NCI-H2081 (cell line): ENCODE results near the gene GBP1.
"Not testable (repeated sequence)": the region's sequence is repeated elsewhere in the genome, so short reads cannot be mapped to it uniquely, and the experiment has no call there.

Source experiments
- DNase-seq, 2 experiments: peaks; one replicate each; lab custom pipeline; 2025; lab: John Stamatoyannopoulos, UW

Gene GBP1

DNA sequence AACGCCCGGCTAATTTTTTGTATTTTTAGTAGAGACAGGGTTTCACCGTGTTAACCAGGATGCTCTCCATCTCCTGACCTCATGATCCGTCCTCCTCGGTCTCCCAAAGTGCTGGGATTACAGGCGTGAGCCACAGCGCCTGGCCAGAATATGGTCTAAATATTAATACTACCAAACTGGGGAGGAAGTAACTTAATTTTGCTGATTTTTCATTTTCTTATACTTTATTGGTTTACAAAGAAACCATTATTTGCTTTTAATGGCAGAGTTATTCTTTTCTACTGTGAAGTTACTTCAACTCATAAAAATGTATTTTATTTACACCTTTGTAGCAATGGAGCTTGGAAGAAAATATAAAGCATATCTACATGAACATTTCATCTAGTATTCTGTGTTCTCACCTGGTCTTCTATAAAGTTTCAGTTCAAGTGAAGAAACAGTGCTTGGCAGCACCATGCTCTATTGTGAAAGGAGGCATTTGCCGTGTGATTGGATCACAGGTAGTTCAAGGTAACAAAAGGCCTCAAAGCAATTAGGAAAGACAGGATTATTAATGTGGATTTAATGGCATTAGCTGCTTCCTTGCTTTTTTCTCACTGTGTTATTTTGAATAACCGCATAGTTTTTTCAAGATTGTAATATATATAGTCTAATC, 13.6 kb downstream of the GBP1 start:
- no peak for DNase-seq

- no peak for DNase-seq
Measured at GRCh38 chr1:89050649-89051033, 14.4 kb downstream of the GBP1 start.

- not testable (repeated sequence) for DNase-seq
Measured at GRCh38 chr1:89049901-89050648, 14.9 kb downstream of the GBP1 start.

- DNase-seq: not testable (repeated sequence)
Measured at GRCh38 chr1:89049187-89049586, 15.8 kb downstream of the GBP1 start.

DNA sequence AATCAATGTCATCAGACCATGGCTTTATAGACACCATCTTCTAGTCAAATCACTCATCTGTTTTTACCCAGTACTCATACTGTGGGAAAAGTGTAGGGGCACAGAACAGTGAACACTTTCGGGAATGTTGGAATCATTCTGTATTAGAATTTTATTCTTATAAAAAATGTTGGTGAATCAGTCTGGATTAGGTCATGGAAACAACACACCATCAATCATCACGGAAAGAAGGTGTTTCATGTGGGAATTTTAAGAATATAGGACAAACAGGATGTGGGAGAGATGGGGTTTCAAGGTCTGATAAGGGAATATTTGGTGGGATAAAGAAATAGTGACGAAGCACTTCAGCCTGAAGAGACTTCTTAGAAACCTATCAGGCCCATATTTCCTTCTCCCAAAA, 17.3 kb downstream of the GBP1 start:
- no peak for DNase-seq

DNA sequence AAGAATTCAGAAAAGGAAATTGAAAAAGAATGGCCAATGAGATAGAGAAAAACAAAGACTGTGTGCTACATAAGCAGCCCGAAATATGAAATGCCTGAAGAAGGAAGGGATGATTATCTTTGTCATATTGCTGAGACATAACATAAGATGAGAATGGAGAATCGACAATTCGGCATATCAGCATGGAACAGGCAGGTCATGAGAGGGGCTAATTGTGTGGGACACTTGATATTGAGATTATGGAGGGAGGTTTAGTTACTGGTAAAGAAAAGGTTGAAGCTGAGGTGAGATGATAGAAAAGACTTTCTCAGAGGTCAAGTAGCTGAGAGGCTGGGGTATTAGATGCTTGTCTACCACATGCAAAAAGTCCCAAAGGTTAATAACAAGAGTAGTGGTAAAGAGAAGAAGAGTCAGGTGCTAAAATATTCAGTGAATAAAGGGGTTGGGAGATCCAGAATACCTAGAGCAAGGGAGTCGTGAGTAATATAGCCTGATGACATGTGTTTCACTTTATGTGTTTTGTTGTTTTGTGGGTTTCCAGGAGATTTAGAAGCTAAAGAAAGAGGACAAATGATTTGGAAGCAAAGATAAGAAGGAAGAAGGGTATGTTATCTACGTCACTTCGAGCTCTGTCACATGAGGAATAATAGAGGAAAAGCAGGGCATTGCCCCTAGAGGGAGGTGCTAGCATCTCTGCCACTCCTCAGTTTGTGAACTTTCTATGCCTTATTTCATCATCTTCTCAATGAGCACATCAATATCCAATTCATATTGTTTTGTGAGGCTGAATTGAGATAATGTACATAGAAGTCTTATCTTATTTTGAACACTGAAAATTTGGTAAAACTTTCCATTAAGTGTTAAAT, 18.5 kb downstream of the GBP1 start:
- not testable (repeated sequence) for DNase-seq

DNA sequence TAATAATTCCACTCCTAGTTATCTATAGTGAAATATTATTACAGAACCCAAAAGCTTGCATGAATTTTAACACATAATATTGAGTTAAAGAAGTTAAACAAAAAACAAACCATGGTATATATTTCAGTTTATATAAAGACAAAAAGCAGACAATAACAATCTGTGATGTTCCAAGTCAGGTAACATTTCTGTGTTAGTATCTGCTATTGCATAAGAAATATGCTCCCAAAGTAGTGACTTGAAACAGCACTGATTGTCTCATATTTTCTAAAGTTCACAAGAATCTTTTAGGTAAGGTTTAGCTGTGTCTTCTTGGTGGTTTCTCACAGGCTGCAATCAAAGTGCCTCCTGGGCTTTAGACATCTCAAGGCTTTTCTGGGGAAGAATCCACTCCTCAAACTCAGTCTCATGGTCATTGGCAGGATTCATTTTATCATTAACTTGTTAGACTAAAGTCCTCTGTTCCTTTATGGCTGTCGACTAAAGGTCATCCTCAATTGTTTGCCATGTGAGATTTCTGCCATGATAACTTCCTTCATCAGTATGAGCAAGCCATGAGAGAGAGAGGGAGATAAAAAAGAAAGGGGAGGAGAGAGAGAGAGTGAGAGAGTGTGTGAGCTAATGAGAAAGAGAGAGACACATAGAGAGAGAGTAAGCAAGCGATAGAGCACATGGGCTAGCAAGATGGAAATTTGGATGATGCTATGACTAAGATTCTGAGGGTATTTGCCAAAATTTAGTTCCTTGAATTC, 19.9 kb downstream of the GBP1 start:
- no peak for DNase-seq

DNA sequence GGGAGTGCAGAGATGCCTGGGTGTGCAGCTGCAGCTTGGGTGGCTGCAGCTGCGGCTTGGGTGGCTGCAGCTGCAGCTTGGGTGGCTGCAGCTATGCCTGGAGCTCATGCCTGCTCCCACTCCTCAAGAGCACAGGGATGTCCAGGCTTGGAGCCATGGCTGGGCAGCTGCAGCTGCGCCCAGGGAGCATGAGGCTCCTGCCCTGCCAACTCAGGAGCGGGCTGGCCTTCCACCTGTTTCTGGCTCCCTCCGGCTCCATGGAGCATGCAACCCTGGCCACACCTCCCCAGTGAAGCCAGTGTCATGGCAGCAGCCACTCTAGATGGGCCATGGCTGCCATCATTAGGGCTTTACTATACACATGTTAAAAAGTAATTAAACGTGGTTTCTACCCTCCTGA, 21.1 kb downstream of the GBP1 start:
- no peak for DNase-seq

GRCh38 chr1:89042491-89042890, 22.5 kb downstream of the GBP1 start:
- no peak for DNase-seq

- no peak for DNase-seq
Measured at GRCh38 chr1:89041721-89042120, 23.3 kb downstream of the GBP1 start.

GRCh38 chr1:89041119-89041641, 23.8 kb downstream of the GBP1 start:
- no peak for DNase-seq

- DNase-seq: no peak
Measured at GRCh38 chr1:89040315-89040626, 24.7 kb downstream of the GBP1 start.

GRCh38 chr1:89037186-89037585, 27.8 kb downstream of the GBP1 start:
- DNase-seq: no peak

DNA sequence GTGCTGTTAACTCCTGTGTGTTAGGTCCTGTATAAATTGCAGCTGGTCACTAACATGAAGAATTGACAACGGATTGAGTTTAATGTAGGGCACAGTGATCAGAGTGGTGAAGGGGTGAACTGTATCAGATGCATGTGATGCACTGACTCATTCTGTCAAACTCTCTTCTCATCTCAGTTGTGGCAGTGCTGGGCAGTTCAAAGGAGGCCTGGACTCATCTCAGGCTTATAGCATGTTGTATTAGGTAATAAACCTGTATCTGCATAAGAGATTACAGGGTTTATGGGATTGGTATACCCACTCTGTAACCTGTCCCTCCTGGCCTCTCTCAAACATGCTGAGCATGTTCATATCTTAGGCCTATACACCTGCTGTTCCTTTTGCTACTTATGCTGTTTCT, 29.9 kb downstream of the GBP1 start:
- no peak for DNase-seq

GRCh38 chr1:89034004-89034403, 31.0 kb downstream of the GBP1 start:
- not testable (repeated sequence) for DNase-seq

GRCh38 chr1:89029051-89029450, 36.0 kb downstream of the GBP1 start:
- not testable (repeated sequence) for DNase-seq

- DNase-seq: no peak
Measured at GRCh38 chr1:89025928-89026327, 39.1 kb downstream of the GBP1 start.

DNA sequence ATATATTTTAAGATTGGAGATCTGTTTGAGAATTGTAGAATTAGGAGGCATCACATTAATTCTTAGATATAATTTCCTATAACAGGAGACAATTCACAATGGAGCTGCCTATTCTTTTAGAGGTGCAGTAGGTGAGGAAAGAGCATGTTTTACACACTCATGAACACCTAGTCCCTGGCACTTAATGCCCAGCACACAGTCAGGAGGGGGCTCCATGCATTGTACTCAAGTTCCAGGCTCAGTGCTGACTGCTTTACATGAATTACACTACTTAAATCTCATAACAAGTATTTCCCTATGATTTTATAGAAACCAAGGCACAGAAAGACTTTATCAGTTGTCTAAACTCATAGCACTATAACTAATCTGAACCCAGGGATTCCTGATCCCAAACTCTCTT, 42.0 kb downstream of the GBP1 start:
- DNase-seq: no peak

DNA sequence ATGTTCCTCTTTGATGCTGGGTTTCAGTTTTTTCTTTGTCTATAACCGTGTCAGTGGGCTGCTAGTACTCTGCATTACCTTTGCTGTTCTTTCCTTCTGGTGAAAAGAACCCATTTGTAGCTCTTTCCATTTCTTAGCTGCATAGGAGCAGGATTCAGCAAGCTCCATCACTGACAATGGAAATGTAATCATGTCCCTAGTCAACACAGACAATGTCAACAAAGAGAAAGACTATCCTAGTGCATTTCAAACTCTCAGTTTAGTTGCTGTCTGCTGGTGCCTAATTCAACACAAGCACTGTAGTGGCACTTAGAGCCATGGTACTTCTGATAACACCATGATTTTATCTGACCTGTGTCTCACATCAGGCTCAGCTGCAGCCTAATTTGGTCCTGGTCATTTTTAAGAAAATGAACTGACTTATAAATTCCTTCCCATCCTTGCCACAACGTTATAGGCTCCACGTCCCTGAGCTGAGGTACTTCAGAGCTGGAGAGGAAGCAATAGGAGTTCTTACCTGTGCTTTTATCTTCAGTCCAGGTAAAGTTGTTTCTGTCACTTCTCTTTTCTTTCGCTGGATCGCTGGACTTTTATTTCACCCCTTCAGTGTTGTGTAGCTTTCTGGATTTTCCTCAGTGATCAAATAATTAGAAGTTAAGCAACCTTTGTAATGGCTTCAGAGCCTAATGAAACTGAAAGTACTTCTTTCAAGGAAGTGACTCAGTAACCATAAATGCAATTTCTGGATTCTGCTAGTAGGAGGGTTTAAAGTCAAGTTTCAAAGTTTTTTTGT, 42.6 kb downstream of the GBP1 start, which contains the start of gene GBP3:
Gene GBP3 (minus strand): TSS at position 700 of the 793 bp plus-strand sequence. CDS start 2,145 bp downstream, outside the sequence.
- DNase-seq: no peak

GRCh38 chr1:89018318-89018717, 46.7 kb downstream of the GBP1 start:
- not testable (repeated sequence) for DNase-seq

DNA sequence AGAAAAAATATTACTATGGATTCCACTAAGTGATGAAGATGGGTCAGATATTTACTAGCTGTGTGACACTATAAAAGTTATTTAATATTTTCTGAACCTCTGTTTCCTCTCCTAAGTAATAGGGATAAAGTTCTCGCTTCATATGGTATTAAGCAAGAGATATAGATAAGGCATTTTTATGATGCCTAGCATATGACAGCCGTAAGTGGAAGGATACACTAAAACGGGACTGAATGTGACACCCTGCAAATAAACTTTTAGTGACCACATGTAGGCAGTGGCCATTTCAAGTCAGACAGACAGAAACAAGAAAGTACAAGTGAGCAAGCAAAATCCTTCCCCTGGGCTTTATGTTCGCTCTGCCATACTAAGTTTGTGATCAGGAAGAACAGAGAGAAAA, 56.5 kb downstream of the GBP1 start:
- DNase-seq: no peak
